Neural progenitor cell (in vitro differentiated cells): ENCODE measurements around the gene TRPV2. TPM values are rescaled to one million over a fixed set of nuclear protein-coding genes. Genes with fewer than 3 reads are reported as not detected.

Source experiments
- DNase-seq: peaks from one replicate; pipeline ENCODE4 v3.0.0-alpha.2; 2016; ENCODE audit warnings: low spot score
- H2AFZ ChIP-seq: fragments of 200-600 bp; sonication (generic); replicated peaks from 2 replicates; pipeline ENCODE4 v1.6.1; 2016; ENCODE audit warnings: antibody characterized with exemption
- H3F3A ChIP-seq: fragments of 200-600 bp; sonication (generic); 2 replicates; pipeline ENCODE4 v1.6.1; 2016; ENCODE audit warnings: antibody characterized with exemption, low read depth
- H3K27ac ChIP-seq: fragments of 200-600 bp; sonication (generic); 2 replicates; pipeline ENCODE4 v1.5.1; 2016; ENCODE audit warnings: mild to moderate bottlenecking
- H3K27me3 ChIP-seq: fragments of 200-600 bp; sonication (generic); 2 replicates; pipeline ENCODE4 v1.6.1; 2016; ENCODE audit warnings: mild to moderate bottlenecking, moderate library complexity
- H3K36me3 ChIP-seq: fragments of 200-600 bp; sonication (generic); 2 replicates; pipeline ENCODE4 v1.5.1; 2016
- H3K4me1 ChIP-seq: fragments of 200-600 bp; sonication (generic); 2 replicates; pipeline ENCODE4 v1.6.1; 2016; ENCODE audit warnings: mixed run types
- H3K4me2 ChIP-seq: fragments of 200-600 bp; sonication (generic); 2 replicates; pipeline ENCODE4 v1.6.1; 2016
- H3K4me3 ChIP-seq: fragments of 200-600 bp; sonication (generic); 2 replicates; pipeline ENCODE4 v1.5.1; 2016
- H3K79me2 ChIP-seq: fragments of 200-600 bp; sonication (generic); 2 replicates; pipeline ENCODE4 v1.6.1; 2016; ENCODE audit warnings: low read depth
- H3K9ac ChIP-seq: fragments of 200-600 bp; sonication (generic); 2 replicates; pipeline ENCODE4 v1.6.1; 2016
- H3K9me3 ChIP-seq: fragments of 200-600 bp; sonication (generic); 2 replicates; pipeline ENCODE4 v1.5.1; 2016; ENCODE audit warnings: low read depth
- H4K20me1 ChIP-seq: fragments of 200-600 bp; sonication (generic); 2 replicates; pipeline ENCODE4 v1.6.1; 2016; ENCODE audit warnings: low read depth
- H3K27ac Mint-ChIP-seq: 3 replicates; pipeline ENCODE4 v1.8.0; 2021; ENCODE audit warnings: mixed read lengths
- H3K27me3 Mint-ChIP-seq: 2 replicates; pipeline ENCODE4 v1.8.0; 2022; ENCODE audit warnings: low read depth, mild to moderate bottlenecking, inconsistent platforms, moderate library complexity, mixed read lengths; ENCODE audit not compliant: insufficient read depth
- H3K36me3 Mint-ChIP-seq: 3 replicates; pipeline ENCODE4 v1.8.0; 2021; ENCODE audit warnings: mixed read lengths
- H3K4me1 Mint-ChIP-seq: 3 replicates; pipeline ENCODE4 v1.8.0; 2021; ENCODE audit warnings: mixed read lengths
- H3K4me3 Mint-ChIP-seq: 3 replicates; pipeline ENCODE4 v1.8.0; 2021; ENCODE audit warnings: mild to moderate bottlenecking, moderate library complexity, mixed read lengths
- H3K9me3 Mint-ChIP-seq: 3 replicates; pipeline ENCODE4 v1.8.0; 2020; ENCODE audit warnings: mixed read lengths
- CTCF ChIP-seq: fragments of 200-600 bp; sonication (generic); IDR thresholded peaks from 2 replicates; pipeline ENCODE4 v1.5.1; 2017; ENCODE audit warnings: antibody characterized with exemption, mild to moderate bottlenecking
- EZH2 ChIP-seq: fragments of 200-600 bp; sonication (generic); IDR thresholded peaks from 2 replicates; pipeline ENCODE4 v1.6.1; 2017; ENCODE audit warnings: antibody characterized with exemption, mild to moderate bottlenecking, moderate library complexity
- EZH2phosphoT487 ChIP-seq: fragments of 200-600 bp; sonication (generic); IDR thresholded peaks from 2 replicates; pipeline ENCODE4 v1.6.1; 2017; ENCODE audit warnings: antibody characterized with exemption
- total RNA-seq: library from RNA; depleted of rRNA; stranded (reverse); fragments of >200 nt; gene quantifications from 2 replicates; pipeline ENCODE4 v1.2.3, GENCODE V29; 2015; ENCODE audit warnings: low replicate concordance

Gene TRPV2
- total RNA-seq, 1 donor from 2014 or later, result 0.49 TPM

- H3K4me1 ChIP-seq, result no peaks in the 10 kb centered on the region
- H3K27ac Mint-ChIP-seq, result peak overlapping the region; percentile 92
- H3K36me3 ChIP-seq, result no peaks in the 10 kb centered on the region
- H2AFZ ChIP-seq, result no peak overlapping the region
- peaks cover 9% of the 10 kb centered on the region for H3F3A ChIP-seq
- no peak overlapping the region for H3K27ac ChIP-seq
- H3K9me3 Mint-ChIP-seq, result no peaks in the 10 kb centered on the region
- H3K4me2 ChIP-seq, result no peak overlapping the region
- peaks cover 19% of the 10 kb centered on the region for H3K36me3 Mint-ChIP-seq
- TF ChIP-seq EZH2 (no peak), CTCF (no peak), EZH2phosphoT487 (no peak)
- DNase-seq, result no peak
- no peak overlapping the region for H3K4me3 Mint-ChIP-seq
- H3K79me2 ChIP-seq, result no peaks in the 10 kb centered on the region
- peaks cover 16% of the 10 kb centered on the region for H3K4me1 Mint-ChIP-seq
- H3K9ac ChIP-seq, result no peak overlapping the region
- H4K20me1 ChIP-seq, result peaks cover 6% of the 10 kb centered on the region
- no peak overlapping the region for H3K4me3 ChIP-seq
- H3K27me3 Mint-ChIP-seq, result peaks cover 4% of the 10 kb centered on the region
- H3K27me3 ChIP-seq, result no peaks in the 10 kb centered on the region
- no peaks in the 10 kb centered on the region for H3K9me3 ChIP-seq
These were observed 38.1 kb downstream of the TRPV2 start for GRCh38 chr17:16453493-16453851.

- Histone ChIP-seq H3K27ac (no peak overlapping the region), H3K27me3 (no peaks in the 10 kb centered on the region), H3K36me3 (no peaks in the 10 kb centered on the region), H3K4me2 (no peak overlapping the region), H3K79me2 (no peaks in the 10 kb centered on the region), H3F3A (peaks cover 9% of the 10 kb centered on the region), H3K4me3 (no peak overlapping the region), H2AFZ (no peak overlapping the region), H3K4me1 (peaks cover 6% of the 10 kb centered on the region), H4K20me1 (peaks cover 10% of the 10 kb centered on the region), H3K9me3 (no peaks in the 10 kb centered on the region), H3K9ac (no peak overlapping the region)
- no peak for DNase-seq
- TF ChIP-seq EZH2phosphoT487 (no peak), CTCF (no peak), EZH2 (no peak)
- no peak overlapping the region for H3K4me3 Mint-ChIP-seq
- no peaks in the 10 kb centered on the region for H3K9me3 Mint-ChIP-seq
- H3K27ac Mint-ChIP-seq, result no peak overlapping the region
- peaks cover 9% of the 10 kb centered on the region for H3K36me3 Mint-ChIP-seq
- H3K27me3 Mint-ChIP-seq, result no peaks in the 10 kb centered on the region
- H3K4me1 Mint-ChIP-seq, result peaks cover 17% of the 10 kb centered on the region
These were observed 40.8 kb downstream of the TRPV2 start for GRCh38 chr17:16455997-16456741.

GRCh38 chr17:16456742-16457316 is 41.5 kb downstream of the TRPV2 start:
- peaks cover 17% of the 10 kb centered on the region for H3K4me1 Mint-ChIP-seq
- TF ChIP-seq EZH2 (no peak), CTCF (peak; percentile 11), EZH2phosphoT487 (no peak)
- no peak overlapping the region for H3K9ac ChIP-seq
- no peaks in the 10 kb centered on the region for H3K36me3 ChIP-seq
- H3K9me3 Mint-ChIP-seq, result no peaks in the 10 kb centered on the region
- no peaks in the 10 kb centered on the region for H3K79me2 ChIP-seq
- H3K27me3 ChIP-seq, result no peaks in the 10 kb centered on the region
- peaks cover 6% of the 10 kb centered on the region for H3K4me1 ChIP-seq
- H3K27ac Mint-ChIP-seq, result no peak overlapping the region
- no peak overlapping the region for H2AFZ ChIP-seq
- H3K27ac ChIP-seq, result no peak overlapping the region
- no peak overlapping the region for H3K4me2 ChIP-seq
- no peaks in the 10 kb centered on the region for H3K9me3 ChIP-seq
- peaks cover 9% of the 10 kb centered on the region for H3K36me3 Mint-ChIP-seq
- peaks cover 10% of the 10 kb centered on the region for H4K20me1 ChIP-seq
- peak; percentile 37 for DNase-seq
- no peaks in the 10 kb centered on the region for H3K27me3 Mint-ChIP-seq
- peaks cover 9% of the 10 kb centered on the region for H3F3A ChIP-seq
- no peak overlapping the region for H3K4me3 ChIP-seq
- no peak overlapping the region for H3K4me3 Mint-ChIP-seq
